K562 (cell line): ENCODE measurements around the gene PRAC1. TPM values are rescaled to one million over a fixed set of nuclear protein-coding genes. Genes with fewer than 3 reads are reported as not detected.

Experiments
- BCL6 ChIP-seq: fragments of 250-450 bp; sonication (Bioruptor Pico); IDR thresholded peaks from 2 replicates; pipeline ENCODE4 v1.4.0; 2020
- BRD4 ChIP-seq: fragments of 200-600 bp; sonication (generic); IDR thresholded peaks from 2 replicates; pipeline ENCODE4 v1.6.1; 2017; ENCODE audit warnings: inconsistent platforms
- NFRKB ChIP-seq: fragments of 450-650 bp; IDR thresholded peaks from 2 replicates; pipeline ENCODE4 v1.6.1; 2016; ENCODE audit warnings: low read depth
- POLR3G ChIP-seq: IDR thresholded peaks from 2 replicates; pipeline ENCODE4 v1.6.1; 2011; ENCODE audit not compliant: insufficient read length, insufficient replicate concordance; ENCODE audit errors: extremely low read depth
- SMC3 ChIP-seq: conservative IDR thresholded peaks from 2 replicates; pipeline ENCODE4 v1.6.1; 2011; ENCODE audit warnings: low read depth, low read length, improper control_type of control experiment; ENCODE audit not compliant: insufficient read depth
- TBL1XR1 ChIP-seq, 2 experiments: IDR thresholded peaks; 2 replicates each; pipeline ENCODE4 v1.6.1; 2012; ENCODE audit warnings: improper control_type of control experiment in 2 of 2, low read length in 2 of 2, mild to moderate bottlenecking in 1 of 2
- ZKSCAN8 ChIP-seq: fragments of 200-800 bp; sonication (Bioruptor generic); IDR thresholded peaks from 2 replicates; pipeline ENCODE4 v1.6.1; 2016; ENCODE audit warnings: missing genetic modification characterization, missing compliant biosample characterization
- polyA plus RNA-seq, 8 experiments: library from polyadenylated mRNA; depleted of rRNA in 4 of 8; stranded (reverse) in 5 of 8; unstranded in 3 of 8; fragments of >200 nt; fragmentation: Nextera tagmentation in 2 of 8; fragmentation: Illumina TruSeq in 1 of 8; extraction: Ambion mirVana in 2 of 8; extraction: Trizol in 1 of 8; gene quantifications; 2 replicates each; pipeline versions ENCODE4 v1.2.1 to v1.2.3, GENCODE V29; 2011 to 2014; ENCODE audit warnings: inconsistent platforms in 1 of 8, missing spikeins in 1 of 8
- total RNA-seq, 7 experiments: library from RNA; depleted of rRNA in 6 of 7; stranded (reverse); fragments of >200 nt in 6 of 7; fragmentation: Illumina TruSeq in 2 of 7; extraction: Trizol in 2 of 7; gene quantifications; 2 replicates each; pipeline versions ENCODE4 v1.2.1 to v1.2.3, GENCODE V29; 2011 to 2021; ENCODE audit warnings: low replicate concordance in 1 of 7
- TF ChIP-seq, protein P1 (sequence below): sonication (generic); formaldehyde crosslinking; IDR thresholded peaks from 2 replicates; pipeline ENCODE4 v1.8.1; 2023; ENCODE audit warnings: mild to moderate bottlenecking, missing genetic modification reagents, moderate library complexity
- TF ChIP-seq, protein P2 (sequence below), 2 experiments: fragments of 450-650 bp in 1 of 2; sonication (generic) in 1 of 2; formaldehyde crosslinking in 1 of 2; IDR thresholded peaks in 1 of 2; conservative IDR thresholded peaks in 1 of 2; 2 replicates each; pipeline versions ENCODE4 v1.6.1 to v1.8.1; 2016 to 2023; ENCODE audit warnings: mild to moderate bottlenecking in 2 of 2, moderate library complexity in 2 of 2, inconsistent platforms in 1 of 2, missing genetic modification reagents in 1 of 2

The PRAC1 gene
- total and polyA plus RNA-seq, 9 of the 15 experiments (the other 6 are each of a cell fraction or from before 2014, with no cell fraction given) = not detected

DNA sequence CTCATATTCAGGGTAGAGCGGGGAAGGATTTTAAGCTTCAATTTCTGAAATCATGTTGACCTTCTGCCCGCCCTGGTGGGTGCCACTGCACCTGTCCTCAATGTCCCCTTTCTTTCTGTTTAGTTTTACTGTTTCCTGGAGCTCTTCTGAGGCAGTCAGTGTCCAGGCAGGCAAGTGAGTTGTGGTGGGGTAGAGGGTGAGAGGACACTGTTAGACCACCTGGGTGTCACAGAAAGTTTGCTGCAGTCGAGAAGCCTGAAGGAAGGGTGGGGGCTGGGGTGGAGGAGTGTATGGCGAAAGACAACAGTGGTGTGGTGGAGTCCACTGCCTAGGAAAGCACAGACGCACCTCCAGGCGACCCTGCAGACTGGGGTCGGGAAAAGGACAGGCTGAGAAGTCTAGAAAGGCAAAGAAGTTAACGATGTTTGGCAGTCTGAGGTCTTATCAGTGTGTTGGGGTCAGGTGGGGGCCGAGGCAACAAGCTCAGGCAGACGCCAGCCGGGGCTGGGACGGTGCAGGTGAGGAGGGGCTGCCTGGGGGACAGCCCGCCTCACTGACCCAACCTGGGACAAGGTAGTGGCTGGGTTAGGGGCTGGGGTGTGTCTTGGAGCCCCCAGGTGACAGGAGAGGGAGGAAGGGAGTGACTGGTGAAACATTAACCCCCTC, 29.5 kb upstream of the PRAC1 start (continued):
- TF ChIP-seq POLR3G = no peak
- TF ChIP-seq BRD4 = no peak
- TF ChIP-seq NFRKB = no peak
- no peak for TF ChIP-seq BCL6 (CRISPR knock-in tag)
- TF ChIP-seq, protein P1, sequence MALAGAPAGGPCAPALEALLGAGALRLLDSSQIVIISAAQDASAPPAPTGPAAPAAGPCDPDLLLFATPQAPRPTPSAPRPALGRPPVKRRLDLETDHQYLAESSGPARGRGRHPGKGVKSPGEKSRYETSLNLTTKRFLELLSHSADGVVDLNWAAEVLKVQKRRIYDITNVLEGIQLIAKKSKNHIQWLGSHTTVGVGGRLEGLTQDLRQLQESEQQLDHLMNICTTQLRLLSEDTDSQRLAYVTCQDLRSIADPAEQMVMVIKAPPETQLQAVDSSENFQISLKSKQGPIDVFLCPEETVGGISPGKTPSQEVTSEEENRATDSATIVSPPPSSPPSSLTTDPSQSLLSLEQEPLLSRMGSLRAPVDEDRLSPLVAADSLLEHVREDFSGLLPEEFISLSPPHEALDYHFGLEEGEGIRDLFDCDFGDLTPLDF = no peak
- TF ChIP-seq ZKSCAN8 = no peak
- no peak for TF ChIP-seq SMC3
- no peak for TF ChIP-seq TBL1XR1 (IDR thresholded peaks at IDR 0.05; ENCODE audit: low read length in 2 of 2)
- TF ChIP-seq, protein P2, sequence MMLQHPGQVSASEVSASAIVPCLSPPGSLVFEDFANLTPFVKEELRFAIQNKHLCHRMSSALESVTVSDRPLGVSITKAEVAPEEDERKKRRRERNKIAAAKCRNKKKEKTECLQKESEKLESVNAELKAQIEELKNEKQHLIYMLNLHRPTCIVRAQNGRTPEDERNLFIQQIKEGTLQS (IDR thresholded peaks at IDR 0.05) = no peak
- TF ChIP-seq, protein P2 (CRISPR knock-in tag; conservative IDR thresholded peaks at IDR 0.05) = no peak
